ENCODE results near the gene LILRA5. TPM values are rescaled to one million over a fixed set of nuclear protein-coding genes. Genes with fewer than 3 reads are reported as not detected.
"Not testable (repeated sequence)": the region's sequence is repeated elsewhere in the genome, so short reads cannot be mapped to it uniquely, and the experiment has no call there.

Gene LILRA5
- total RNA-seq, 1 donor from 2014 or later, result not detected

DNA sequence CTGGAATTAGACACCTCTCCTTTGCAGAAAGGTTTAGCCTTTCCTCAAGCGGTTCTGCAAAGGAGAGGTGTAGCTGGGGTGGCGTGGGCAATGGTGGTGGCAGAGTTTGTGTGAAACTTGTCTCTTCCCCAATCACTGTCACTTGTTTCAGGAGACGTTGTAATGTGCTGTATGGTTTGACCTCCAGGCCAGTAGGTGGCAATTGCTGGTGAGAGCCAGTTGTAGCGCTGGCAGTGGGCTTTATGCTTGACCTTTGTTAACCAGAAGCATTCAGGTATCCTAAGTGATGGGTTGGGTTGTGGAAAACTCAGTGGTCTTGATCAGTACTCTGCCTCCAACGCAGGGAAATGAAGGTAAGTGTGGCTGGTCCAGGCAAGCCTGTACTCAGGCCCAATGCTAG lies 12.7 kb upstream of the LILRA5 start:
- H3K27ac Mint-ChIP-seq, result no peak overlapping the region
- no peaks in the 10 kb centered on the region for H3K36me3 Mint-ChIP-seq (ENCODE audit: low read depth)
- no peaks in the 10 kb centered on the region for H3K9me3 Mint-ChIP-seq
- DNase-seq (ENCODE audit: low spot score), result no peak
- peaks cover 19% of the 10 kb centered on the region for H3K27me3 Mint-ChIP-seq (ENCODE audit: insufficient read depth)
- no peak overlapping the region for H3K4me3 Mint-ChIP-seq
- intact Hi-C loops (cut with micrococcal nuclease), result loop anchor here (1.0 kb wide), 2 partner anchors 29 to 66 kb away; no protein-coding TSS in a partner anchor
- H3K4me1 Mint-ChIP-seq (ENCODE audit: low read depth), result peaks cover 17% of the 10 kb centered on the region

DNA sequence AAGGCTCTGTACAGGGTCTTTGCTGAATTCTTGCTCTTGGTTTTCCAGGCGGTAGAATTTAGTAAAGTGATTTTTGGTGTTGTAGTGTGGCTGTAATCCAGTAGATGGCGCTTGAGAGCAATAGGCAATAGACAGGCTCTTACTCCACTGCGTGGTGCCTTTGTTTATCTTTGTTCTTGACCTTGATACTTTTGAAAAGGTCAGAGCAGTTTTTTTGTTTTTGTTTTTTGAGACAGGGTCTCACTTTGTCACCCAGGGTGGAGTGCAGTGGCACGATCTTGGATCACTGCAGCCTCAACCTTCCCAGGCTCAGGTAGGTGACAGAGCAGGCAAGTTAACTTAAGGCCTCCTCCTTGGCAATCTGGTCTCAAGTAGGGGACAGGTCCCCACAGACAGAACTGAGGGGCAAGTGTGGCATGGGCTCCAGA lies 12.2 kb upstream of the LILRA5 start:
- intact Hi-C loops (cut with micrococcal nuclease), result loop anchor here (1.0 kb wide), 2 partner anchors 29 to 66 kb away; no protein-coding TSS in a partner anchor
- DNase-seq (ENCODE audit: low spot score), result peak; percentile 27
- peaks cover 17% of the 10 kb centered on the region for H3K4me1 Mint-ChIP-seq (ENCODE audit: low read depth)
- H3K4me3 Mint-ChIP-seq, result no peak overlapping the region
- peaks cover 22% of the 10 kb centered on the region for H3K27me3 Mint-ChIP-seq (ENCODE audit: insufficient read depth)
- no peak overlapping the region for H3K27ac Mint-ChIP-seq
- H3K9me3 Mint-ChIP-seq, result no peaks in the 10 kb centered on the region
- no peaks in the 10 kb centered on the region for H3K36me3 Mint-ChIP-seq (ENCODE audit: low read depth)

DNA sequence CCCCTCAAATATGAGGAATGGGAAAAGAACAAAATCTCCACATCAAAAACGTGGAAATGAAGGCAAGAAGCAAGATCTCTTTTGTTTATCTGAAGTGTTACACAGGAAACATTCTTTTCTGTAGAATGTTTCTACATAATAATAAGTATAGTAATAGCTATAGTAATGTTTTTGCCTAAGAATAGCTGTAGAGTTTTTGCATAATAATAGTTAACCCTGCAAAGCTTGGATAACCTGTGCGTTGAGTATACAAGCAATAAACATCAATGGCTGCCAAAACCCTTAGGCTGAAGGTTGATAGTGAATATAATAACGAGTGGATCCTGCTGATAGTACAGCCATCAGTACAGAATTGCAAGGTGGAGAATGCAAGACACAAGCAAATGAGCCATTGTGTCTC lies 11.1 kb upstream of the LILRA5 start:
- peaks cover 25% of the 10 kb centered on the region for H3K27me3 Mint-ChIP-seq (ENCODE audit: insufficient read depth)

DNA sequence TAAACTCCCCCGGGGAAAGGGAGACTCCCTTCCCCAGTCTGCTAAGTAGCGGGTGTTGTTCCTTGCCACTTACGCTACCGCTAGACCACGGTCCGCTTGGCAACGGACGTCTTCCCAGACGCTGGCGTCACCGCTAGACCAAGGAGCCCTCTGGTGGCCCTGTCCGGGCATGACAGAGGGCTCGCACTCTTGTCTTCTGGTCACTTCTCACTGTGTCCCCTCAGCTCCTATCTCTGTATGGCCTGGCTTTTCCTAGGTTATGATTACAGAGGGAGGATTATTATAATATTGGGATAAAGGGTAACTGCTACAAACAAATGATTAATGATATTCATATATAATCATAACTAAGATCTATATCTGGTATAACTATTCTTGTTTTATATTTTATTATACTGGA lies 10.0 kb upstream of the LILRA5 start:
- H3K36me3 Mint-ChIP-seq (ENCODE audit: low read depth); intact Hi-C loops (cut with micrococcal nuclease); H3K27ac Mint-ChIP-seq; DNase-seq (ENCODE audit: low spot score); H3K4me3 Mint-ChIP-seq; H3K9me3 Mint-ChIP-seq: not testable (repeated sequence)
- H3K4me1 Mint-ChIP-seq (ENCODE audit: low read depth), result peaks cover 13% of the 10 kb centered on the region
- peaks cover 26% of the 10 kb centered on the region for H3K27me3 Mint-ChIP-seq (ENCODE audit: insufficient read depth)

More for the DNA sequence above, 11.1 kb upstream of the LILRA5 start:
- H3K4me1 Mint-ChIP-seq (ENCODE audit: low read depth), result peaks cover 17% of the 10 kb centered on the region
- no peaks in the 10 kb centered on the region for H3K9me3 Mint-ChIP-seq
- H3K27ac Mint-ChIP-seq, result no peak overlapping the region
- no peaks in the 10 kb centered on the region for H3K36me3 Mint-ChIP-seq (ENCODE audit: low read depth)
- no peak for DNase-seq (ENCODE audit: low spot score)
- no peak overlapping the region for H3K4me3 Mint-ChIP-seq
- intact Hi-C loops (cut with micrococcal nuclease), result no loop called here

DNA sequence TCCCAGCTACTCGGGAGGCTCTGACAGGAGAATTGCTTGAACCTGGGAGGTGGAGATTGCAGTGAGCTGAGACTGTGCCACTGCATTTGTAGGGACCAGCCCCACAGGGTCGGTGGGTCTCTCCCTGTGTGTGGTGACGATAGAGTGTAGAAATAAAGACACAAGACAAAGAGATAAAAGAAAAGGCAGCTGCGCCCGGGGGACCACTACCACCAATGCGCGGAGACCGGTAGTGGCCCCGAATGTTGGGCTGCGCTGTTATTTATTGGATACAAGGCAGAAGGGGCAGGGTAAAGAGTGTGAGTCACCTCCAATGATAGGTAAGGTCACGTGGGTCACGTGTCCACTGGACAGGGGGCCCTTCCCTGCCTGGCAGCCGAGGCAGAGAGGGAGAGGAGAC lies 9.3 kb upstream of the LILRA5 start:
- intact Hi-C loops (cut with micrococcal nuclease); H3K4me3 Mint-ChIP-seq; DNase-seq (ENCODE audit: low spot score); H3K4me1 Mint-ChIP-seq (ENCODE audit: low read depth); H3K9me3 Mint-ChIP-seq; H3K36me3 Mint-ChIP-seq (ENCODE audit: low read depth); H3K27ac Mint-ChIP-seq: not testable (repeated sequence)
- peaks cover 26% of the 10 kb centered on the region for H3K27me3 Mint-ChIP-seq (ENCODE audit: insufficient read depth)

DNA sequence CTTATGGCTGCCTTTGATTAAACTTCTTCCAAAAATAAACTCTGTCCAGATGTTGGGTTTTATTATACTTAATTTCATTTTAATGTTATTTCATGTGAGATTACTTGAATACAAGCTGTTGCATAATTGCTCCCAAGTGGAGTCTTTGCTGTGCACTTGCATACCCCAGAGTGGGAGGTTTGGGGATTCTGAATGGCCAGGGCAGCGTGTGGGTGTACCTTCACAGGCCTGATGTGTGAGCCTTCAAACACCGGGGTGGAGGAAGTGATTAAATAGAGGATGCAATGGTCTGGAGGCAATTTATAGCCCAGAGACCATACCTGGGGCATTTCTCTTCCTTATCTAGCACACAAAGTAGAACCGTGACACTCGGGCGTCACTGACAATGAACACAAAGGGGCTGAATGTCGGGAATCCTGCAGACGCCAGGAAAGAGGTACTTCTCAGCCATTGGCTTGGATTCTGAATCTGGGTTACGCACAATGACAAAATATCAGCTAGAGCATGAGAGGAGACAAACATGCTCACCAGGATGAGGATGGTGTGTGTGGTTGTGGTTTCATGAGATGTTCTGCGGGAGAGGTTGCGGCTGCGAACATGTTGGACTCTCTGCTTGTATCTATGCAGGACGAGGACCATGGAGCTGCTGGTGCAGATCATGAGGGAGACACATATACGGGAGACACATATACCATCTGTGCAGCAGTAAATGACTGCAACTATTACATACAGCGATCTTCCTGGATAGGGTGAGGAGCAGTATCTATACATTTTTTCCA lies 7.1 kb upstream of the LILRA5 start:
- Mint-ChIP-seq H3K27me3 (ENCODE audit: insufficient read depth) (peaks cover 23% of the 10 kb centered on the region), H3K36me3 (ENCODE audit: low read depth) (no peaks in the 10 kb centered on the region), H3K4me3 (no peak overlapping the region), H3K4me1 (ENCODE audit: low read depth) (peaks cover 3% of the 10 kb centered on the region), H3K27ac (no peak overlapping the region), H3K9me3 (no peaks in the 10 kb centered on the region)
- intact Hi-C loops (cut with micrococcal nuclease), result no loop called here
- no peak for DNase-seq (ENCODE audit: low spot score)

DNA sequence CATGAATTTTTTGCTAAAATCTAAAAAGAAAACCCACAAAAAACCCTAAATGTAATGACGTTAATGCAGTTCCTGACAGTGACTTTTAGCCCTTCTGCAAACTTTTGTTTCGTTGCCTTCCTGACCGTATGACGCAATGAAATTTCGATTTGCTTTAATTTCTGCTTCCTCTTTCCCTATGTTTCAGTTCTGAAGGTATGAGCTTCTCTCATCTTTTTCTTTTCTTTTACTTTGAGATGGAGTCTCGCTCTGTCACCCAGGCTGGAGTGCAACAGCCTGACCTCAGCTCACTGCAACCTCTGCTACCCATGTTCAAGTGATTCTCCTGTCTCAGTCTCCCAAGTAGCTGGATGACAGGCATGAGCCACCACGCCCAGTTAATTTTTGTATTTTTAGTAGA lies 6.1 kb upstream of the LILRA5 start:
- Mint-ChIP-seq H3K4me1 (ENCODE audit: low read depth) (no peaks in the 10 kb centered on the region), H3K27me3 (ENCODE audit: insufficient read depth) (peaks cover 20% of the 10 kb centered on the region), H3K9me3 (no peaks in the 10 kb centered on the region), H3K4me3 (no peak overlapping the region), H3K36me3 (ENCODE audit: low read depth) (no peaks in the 10 kb centered on the region), H3K27ac (peak overlapping the region; percentile 58)
- intact Hi-C loops (cut with micrococcal nuclease), result no loop called here
- no peak for DNase-seq (ENCODE audit: low spot score)

DNA sequence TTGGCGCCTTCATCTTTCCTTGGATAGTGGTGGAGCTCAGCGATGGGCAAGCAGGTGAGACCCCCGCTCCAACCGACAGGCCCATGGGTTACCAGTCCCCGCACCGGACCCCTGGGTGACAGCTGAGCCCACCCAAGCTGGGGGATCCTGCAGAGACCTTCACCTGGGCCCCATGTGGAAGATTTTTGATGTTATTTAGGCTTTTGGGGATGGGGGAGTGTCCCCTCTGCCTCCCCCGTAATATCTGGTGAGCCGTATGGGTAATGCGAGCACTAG lies 4.9 kb upstream of the LILRA5 start:
- H3K27ac Mint-ChIP-seq, result no peak overlapping the region
- H3K9me3 Mint-ChIP-seq, result no peaks in the 10 kb centered on the region
- DNase-seq (ENCODE audit: low spot score), result no peak
- no peaks in the 10 kb centered on the region for H3K36me3 Mint-ChIP-seq (ENCODE audit: low read depth)
- H3K4me1 Mint-ChIP-seq (ENCODE audit: low read depth), result no peaks in the 10 kb centered on the region
- no peak overlapping the region for H3K4me3 Mint-ChIP-seq
- peaks cover 23% of the 10 kb centered on the region for H3K27me3 Mint-ChIP-seq (ENCODE audit: insufficient read depth)
- intact Hi-C loops (cut with micrococcal nuclease), result no loop called here

DNA sequence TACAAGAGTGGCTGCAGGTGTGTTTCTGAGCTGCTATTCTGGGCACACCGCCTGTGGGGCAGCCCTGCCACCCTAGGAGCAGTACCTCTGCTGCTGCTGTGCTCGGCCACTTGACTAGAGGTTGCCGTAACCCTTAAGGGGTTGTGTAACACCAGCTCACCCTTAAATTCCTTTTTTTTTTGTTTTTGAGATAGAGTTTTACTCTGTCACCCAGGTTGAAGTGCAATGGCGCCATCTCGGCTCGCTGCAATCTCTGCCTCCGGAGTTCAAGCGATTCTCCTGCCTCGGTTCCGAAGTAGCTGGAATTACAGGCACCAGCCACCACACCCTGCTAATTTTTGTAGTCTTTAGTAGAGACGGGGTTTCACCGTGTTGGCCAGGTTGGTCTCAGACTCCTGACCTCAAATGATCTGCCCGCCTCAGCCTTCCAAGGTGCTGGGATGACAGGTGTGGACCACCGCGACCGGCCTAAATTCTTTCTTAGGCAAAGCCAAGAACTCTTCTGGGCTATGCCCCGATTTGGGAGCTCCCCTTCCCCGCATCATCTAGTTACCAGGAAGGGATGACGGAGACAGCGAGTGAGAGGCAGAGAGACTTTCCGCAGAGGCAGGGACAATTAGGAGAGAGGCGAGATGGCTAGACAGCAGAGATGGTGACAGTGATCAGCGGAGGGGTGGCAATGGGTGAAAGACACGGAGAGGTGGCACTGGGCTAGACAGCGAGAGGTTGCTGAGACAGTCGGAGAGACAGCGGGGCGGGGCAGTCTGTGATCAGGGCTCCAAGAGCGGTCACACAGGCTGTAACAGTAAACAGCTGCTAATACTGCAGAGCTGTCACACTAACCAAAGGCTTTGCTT lies 4.4 kb upstream of the LILRA5 start:
- Mint-ChIP-seq H3K36me3 (ENCODE audit: low read depth) (no peaks in the 10 kb centered on the region), H3K27ac (no peak overlapping the region), H3K27me3 (ENCODE audit: insufficient read depth) (peaks cover 25% of the 10 kb centered on the region), H3K4me1 (ENCODE audit: low read depth) (no peaks in the 10 kb centered on the region), H3K9me3 (no peaks in the 10 kb centered on the region), H3K4me3 (no peak overlapping the region)
- no peak for DNase-seq (ENCODE audit: low spot score)
- intact Hi-C loops (cut with micrococcal nuclease), result no loop called here

DNA sequence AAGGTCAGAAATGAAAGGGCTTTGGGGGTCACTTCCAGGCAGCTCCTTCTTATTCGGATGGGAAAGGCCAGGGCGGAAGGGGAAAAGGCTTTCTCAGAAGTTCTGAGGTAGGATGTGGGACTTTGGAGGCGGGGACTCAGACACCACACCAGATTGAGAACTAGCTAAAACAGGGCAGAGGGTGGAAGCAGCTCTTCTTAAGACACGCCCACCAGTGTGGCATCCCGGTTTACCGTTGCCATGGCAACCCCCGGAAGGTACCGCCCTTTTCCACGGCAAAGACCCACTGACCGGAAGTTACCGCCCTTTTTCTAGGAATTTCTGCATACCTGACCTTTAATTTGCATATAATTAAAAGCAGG lies 3.8 kb upstream of the LILRA5 start:
- peaks cover 25% of the 10 kb centered on the region for H3K27me3 Mint-ChIP-seq (ENCODE audit: insufficient read depth)
- H3K9me3 Mint-ChIP-seq, result no peaks in the 10 kb centered on the region
- intact Hi-C loops (cut with micrococcal nuclease), result no loop called here
- H3K4me1 Mint-ChIP-seq (ENCODE audit: low read depth), result no peaks in the 10 kb centered on the region
- DNase-seq (ENCODE audit: low spot score), result no peak
- H3K27ac Mint-ChIP-seq, result no peak overlapping the region
- no peaks in the 10 kb centered on the region for H3K36me3 Mint-ChIP-seq (ENCODE audit: low read depth)
- no peak overlapping the region for H3K4me3 Mint-ChIP-seq

DNA sequence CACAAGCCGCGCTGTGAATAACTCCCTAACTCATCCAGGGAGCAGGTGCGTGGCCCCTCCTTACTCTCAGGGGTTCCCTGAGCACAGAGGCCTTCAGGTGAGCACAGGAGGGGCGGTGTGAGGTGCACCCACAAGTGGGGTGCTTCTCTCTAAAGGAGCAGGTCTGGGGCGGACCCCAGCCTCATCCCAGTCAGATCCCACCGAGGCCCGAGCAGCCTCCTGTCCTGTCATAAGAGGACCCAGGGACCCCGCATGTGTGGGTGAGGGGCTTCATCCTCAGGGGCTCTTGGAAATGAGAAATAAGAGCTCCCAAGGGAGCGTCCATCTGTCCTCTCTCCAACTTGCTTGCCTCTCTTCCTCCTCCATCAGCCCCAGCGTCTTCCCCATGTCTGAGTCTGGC lies 3.0 kb upstream of the LILRA5 start:
- no peaks in the 10 kb centered on the region for H3K4me1 Mint-ChIP-seq (ENCODE audit: low read depth)
- intact Hi-C loops (cut with micrococcal nuclease), result no loop called here
- no peaks in the 10 kb centered on the region for H3K36me3 Mint-ChIP-seq (ENCODE audit: low read depth)
- no peak for DNase-seq (ENCODE audit: low spot score)
- no peaks in the 10 kb centered on the region for H3K9me3 Mint-ChIP-seq
- no peak overlapping the region for H3K4me3 Mint-ChIP-seq
- peaks cover 20% of the 10 kb centered on the region for H3K27me3 Mint-ChIP-seq (ENCODE audit: insufficient read depth)
- H3K27ac Mint-ChIP-seq, result no peak overlapping the region

DNA sequence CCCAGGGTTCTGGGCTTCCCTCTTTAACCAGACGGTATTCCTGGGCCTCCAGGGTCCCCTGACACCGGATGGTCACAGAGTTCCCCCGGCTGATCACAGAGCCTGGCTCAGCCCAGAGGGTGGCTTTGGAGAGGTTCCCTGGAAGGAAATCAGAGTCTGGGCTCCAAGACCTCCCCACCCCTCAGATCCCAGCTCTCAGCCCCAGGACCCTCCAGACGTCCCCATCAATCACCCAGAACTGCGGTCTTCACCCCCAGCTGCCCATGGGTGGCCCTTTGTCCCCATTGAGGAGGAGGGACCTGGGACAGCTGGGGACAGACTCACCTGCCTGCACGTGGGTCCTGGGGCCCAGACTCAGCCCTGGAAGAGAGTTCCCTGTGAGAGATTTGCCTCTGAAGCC lies 955 bp downstream of the LILRA5 start:
- H3K27ac Mint-ChIP-seq, result no peak overlapping the region
- no peak for DNase-seq (ENCODE audit: low spot score)
- intact Hi-C loops (cut with micrococcal nuclease), result no loop called here
- no peaks in the 10 kb centered on the region for H3K9me3 Mint-ChIP-seq
- H3K27me3 Mint-ChIP-seq (ENCODE audit: insufficient read depth), result peaks cover 9% of the 10 kb centered on the region
- H3K4me3 Mint-ChIP-seq, result no peak overlapping the region
- H3K4me1 Mint-ChIP-seq (ENCODE audit: low read depth), result no peaks in the 10 kb centered on the region
- no peaks in the 10 kb centered on the region for H3K36me3 Mint-ChIP-seq (ENCODE audit: low read depth)

DNA sequence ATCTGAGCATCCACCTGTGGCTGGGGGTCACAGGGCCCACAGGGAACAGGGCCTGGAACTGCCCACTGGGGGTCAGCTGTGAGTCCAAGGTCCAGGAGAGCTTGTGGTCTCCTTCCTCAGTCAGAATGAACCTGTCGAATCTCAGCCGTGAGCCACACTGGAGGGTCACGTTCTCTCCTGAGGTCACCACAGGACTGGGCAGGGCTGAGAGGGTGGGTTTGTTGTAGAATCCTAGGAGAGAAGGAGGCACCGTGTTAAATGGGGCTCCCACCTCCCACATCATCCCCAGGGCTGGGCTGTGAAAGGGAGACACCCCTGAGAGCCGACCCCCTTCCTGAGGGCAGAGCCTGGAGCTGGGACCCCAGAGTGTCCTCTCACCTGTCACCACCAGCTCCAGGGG lies 1.5 kb downstream of the LILRA5 start:
- intact Hi-C loops (cut with micrococcal nuclease), result no loop called here
- Mint-ChIP-seq H3K4me1 (ENCODE audit: low read depth) (no peaks in the 10 kb centered on the region), H3K27ac (no peak overlapping the region), H3K4me3 (no peak overlapping the region), H3K27me3 (ENCODE audit: insufficient read depth) (peaks cover 9% of the 10 kb centered on the region), H3K9me3 (no peaks in the 10 kb centered on the region), H3K36me3 (ENCODE audit: low read depth) (no peaks in the 10 kb centered on the region)
- no peak for DNase-seq (ENCODE audit: low spot score)

Measured in activated T-helper 1 cell treated with anti-CD3 and anti-CD28 coated beads, Interleukin-12 subunit alpha, Interleukin-12 subunit beta, Interleukin-2, Interleukin-4 antibody, amounts not matched to agents 30 ng/mL and 10 ng/mL and 1 ng/mL, durations not matched to agents 14 hours and 24 hours and 36 hours (primary cell).